Epidermal melanocyte (primary cell): ENCODE data around the gene ADAMTSL5.
A peak's percentile ranks its signal among the peaks of the same experiment; 100 is the strongest.
"Not testable (repeated sequence)": the region's sequence is repeated elsewhere in the genome, so short reads cannot be mapped to it uniquely, and the experiment has no call there.

ENCODE experiments used
- DNase-seq: peaks from one replicate; pipeline ENCODE4 v3.0.0; 2011; ENCODE audit warnings: low spot score; ENCODE audit not compliant: insufficient read length

Gene ADAMTSL5

GRCh38 chr19:1481893-1482360 is 30.9 kb downstream of the ADAMTSL5 start:
- peak; percentile 17 for DNase-seq

- no peak for DNase-seq
Measured at GRCh38 chr19:1481224-1481892, 31.5 kb downstream of the ADAMTSL5 start.

- DNase-seq = peak; percentile 100
Measured at GRCh38 chr19:1478934-1479707, 33.7 kb downstream of the ADAMTSL5 start, which contains the start of gene C19orf25. TSS of gene C19orf25 (minus strand) at chr19:1479215. CDS start at chr19:1478903, 312 bp downstream.

- not testable (repeated sequence) for DNase-seq
Measured at GRCh38 chr19:1477056-1477455, 35.8 kb downstream of the ADAMTSL5 start.

GRCh38 chr19:1475751-1476437 is 36.9 kb downstream of the ADAMTSL5 start:
- DNase-seq = no peak

GRCh38 chr19:1474765-1475351 is 38.0 kb downstream of the ADAMTSL5 start:
- DNase-seq = peak; percentile 15

GRCh38 chr19:1474011-1474764 is 38.6 kb downstream of the ADAMTSL5 start:
- DNase-seq = peak; percentile 18

- peak; percentile 17 for DNase-seq
Measured at GRCh38 chr19:1473085-1473851, 39.6 kb downstream of the ADAMTSL5 start.

- peak; percentile 15 for DNase-seq
Measured at GRCh38 chr19:1472231-1473084, 40.4 kb downstream of the ADAMTSL5 start.

- DNase-seq = peak; percentile 20
Measured at GRCh38 chr19:1471515-1472160, 41.2 kb downstream of the ADAMTSL5 start.

- DNase-seq = no peak
Measured at GRCh38 chr19:1471010-1471514, 41.8 kb downstream of the ADAMTSL5 start.

GRCh38 chr19:1470305-1471009 is 42.4 kb downstream of the ADAMTSL5 start:
- no peak for DNase-seq

- no peak for DNase-seq
Measured at GRCh38 chr19:1470055-1470304, 42.8 kb downstream of the ADAMTSL5 start.

- DNase-seq = no peak
Measured at GRCh38 chr19:1469255-1470054, 43.4 kb downstream of the ADAMTSL5 start.

GRCh38 chr19:1468821-1469254 is 44.0 kb downstream of the ADAMTSL5 start:
- DNase-seq = no peak

- DNase-seq = no peak
Measured at GRCh38 chr19:1468274-1468820, 44.5 kb downstream of the ADAMTSL5 start.
